ENCODE data around the gene ENKD1. TPM values are rescaled to one million over a fixed set of nuclear protein-coding genes. Genes with fewer than 3 reads are reported as not detected.
A peak's percentile ranks its signal among the peaks of the same experiment; 100 is the strongest.

Gene ENKD1
- total RNA-seq, 1 experiment from 2014 or later, result 8.9 TPM

GRCh38 chr16:67683767-67684166 lies 17.2 kb upstream of the ENKD1 start:
- Mint-ChIP-seq H3K27ac (ENCODE audit: unreplicated experiment) (no peak overlapping the region), H3K4me1 (ENCODE audit: low read depth, unreplicated experiment) (no peaks in the 10 kb centered on the region), H3K36me3 (ENCODE audit: insufficient read depth, unreplicated experiment) (no peaks in the 10 kb centered on the region), H3K9me3 (ENCODE audit: unreplicated experiment) (no peaks in the 10 kb centered on the region), H3K4me3 (ENCODE audit: unreplicated experiment) (no peak overlapping the region), H3K27me3 (ENCODE audit: insufficient read depth, unreplicated experiment) (no peaks in the 10 kb centered on the region)
- Histone ChIP-seq H3K36me3 (ENCODE audit: control insufficient read depth, insufficient read depth, low read length) (no peaks in the 10 kb centered on the region), H3K4me1 (peaks cover 2% of the 10 kb centered on the region; the same call in 1 of the 2 replicates), H3K9me3 (no peaks in the 10 kb centered on the region), H3K27me3 (replicated peaks; ENCODE audit: control insufficient read depth, insufficient read depth, low read length) (no peaks in the 10 kb centered on the region), H3K4me3 (ENCODE audit: low read depth, low read length) (no peak overlapping the region)
- DNase-seq, result no peak
- intact Hi-C loops (cut with micrococcal nuclease; ENCODE audit: unreplicated experiment), result no loop called here
- ChIA-PET POLR2A (no interaction called here), CTCF (no interaction called here)
- BruUV-seq (replicated peaks), result no TSS peak
- TF ChIP-seq CTCF (IDR thresholded peaks at IDR 0.05; ENCODE audit: insufficient read depth in 1 of 2, low read depth in 1 of 2, low read length in 1 of 2, severe bottlenecking in 1 of 2, unreplicated experiment in 1 of 2), result no peak

- Mint-ChIP-seq H3K4me3 (ENCODE audit: unreplicated experiment) (no peak overlapping the region), H3K27me3 (ENCODE audit: insufficient read depth, unreplicated experiment) (no peaks in the 10 kb centered on the region), H3K4me1 (ENCODE audit: low read depth, unreplicated experiment) (peaks cover 4% of the 10 kb centered on the region), H3K27ac (ENCODE audit: unreplicated experiment) (no peak overlapping the region), H3K36me3 (ENCODE audit: insufficient read depth, unreplicated experiment) (no peaks in the 10 kb centered on the region), H3K9me3 (ENCODE audit: unreplicated experiment) (no peaks in the 10 kb centered on the region)
- no peaks in the 10 kb centered on the region for H3K9me3 ChIP-seq
- DNase-seq, result no peak
- intact Hi-C loops (cut with micrococcal nuclease; ENCODE audit: unreplicated experiment), result no loop called here
- POLR2A ChIA-PET, result interaction anchor here (0.6 kb wide), 2 partner anchors 161 to 800 kb away, joined by 3 to 4 read pairs; partner anchors contain the start of gene PDP2
- TF ChIP-seq CTCF (IDR thresholded peaks at IDR 0.05; ENCODE audit: insufficient read depth in 1 of 2, low read depth in 1 of 2, low read length in 1 of 2, severe bottlenecking in 1 of 2, unreplicated experiment in 1 of 2), result no peak
- BruUV-seq (replicated peaks), result no TSS peak
- H3K27me3 ChIP-seq (replicated peaks; ENCODE audit: control insufficient read depth, insufficient read depth, low read length), result no peaks in the 10 kb centered on the region
- CTCF ChIA-PET, result interaction anchor here (0.6 to 0.9 kb wide), 2 partner anchors 125 to 132 kb away, joined by 3 read pairs; no protein-coding TSS in a partner anchor
- H3K4me3 ChIP-seq (ENCODE audit: low read depth, low read length), result no peak overlapping the region
- no peaks in the 10 kb centered on the region for H3K36me3 ChIP-seq (ENCODE audit: control insufficient read depth, insufficient read depth, low read length)
- peaks cover 15% of the 10 kb centered on the region for H3K4me1 ChIP-seq
Measured at GRCh38 chr16:67679935-67680897, 13.7 kb upstream of the ENKD1 start.

- CTCF ChIA-PET, result interaction anchor here (0.7 kb wide), 1 partner anchor 245 kb away, joined by 3 read pairs; no protein-coding TSS in a partner anchor
- no TSS peak for BruUV-seq (replicated peaks)
- DNase-seq, result peak in 1 of 2 experiments; percentile 43
Measured at GRCh38 chr16:67678354-67679023, 11.9 kb upstream of the ENKD1 start.

More at GRCh38 chr16:67678354-67679023, 11.9 kb upstream of the ENKD1 start:
- Mint-ChIP-seq H3K4me3 (ENCODE audit: unreplicated experiment) (no peak overlapping the region), H3K27ac (ENCODE audit: unreplicated experiment) (peak overlapping the region; percentile 78), H3K4me1 (ENCODE audit: low read depth, unreplicated experiment) (peaks cover 4% of the 10 kb centered on the region), H3K36me3 (ENCODE audit: insufficient read depth, unreplicated experiment) (no peaks in the 10 kb centered on the region), H3K27me3 (ENCODE audit: insufficient read depth, unreplicated experiment) (no peaks in the 10 kb centered on the region), H3K9me3 (ENCODE audit: unreplicated experiment) (no peaks in the 10 kb centered on the region)
- H3K36me3 ChIP-seq (ENCODE audit: control insufficient read depth, insufficient read depth, low read length), result no peaks in the 10 kb centered on the region
- peaks cover 15% of the 10 kb centered on the region for H3K4me1 ChIP-seq
- no peaks in the 10 kb centered on the region for H3K9me3 ChIP-seq
- intact Hi-C loops (cut with micrococcal nuclease; ENCODE audit: unreplicated experiment), result loop anchor here (1.0 kb wide), 1 partner anchor 38 kb away; no protein-coding TSS in a partner anchor
- no peak for TF ChIP-seq CTCF (IDR thresholded peaks at IDR 0.05; ENCODE audit: insufficient read depth in 1 of 2, low read depth in 1 of 2, low read length in 1 of 2, severe bottlenecking in 1 of 2, unreplicated experiment in 1 of 2)
- POLR2A ChIA-PET, result no interaction called here
- H3K4me3 ChIP-seq (ENCODE audit: low read depth, low read length), result no peak overlapping the region
- H3K27me3 ChIP-seq (replicated peaks; ENCODE audit: control insufficient read depth, insufficient read depth, low read length), result no peaks in the 10 kb centered on the region
